Muscle of back (tissue), 11 donors: Measurements from ENCODE around the gene PLCH2. TPM values are rescaled to one million over a fixed set of nuclear protein-coding genes. Genes with fewer than 3 reads are reported as not detected.

Source experiments
- DNase-seq, 3 donors: peaks; one replicate each; pipeline versions ENCODE4 v3.0.0 to v3.0.0-alpha.2; 2013
- polyA plus RNA-seq, 10 donors: library from polyadenylated mRNA; unstranded; fragments of 120-200 nt; gene quantifications; one replicate each; pipeline ENCODE4 v1.2.1, GENCODE V29; 2013; ENCODE audit not compliant: insufficient read length in 10 of 10

The PLCH2 gene
- polyA plus RNA-seq, 10 donors, result 0.39 to 3.3 (median 0.71) TPM

GRCh38 chr1:2528611-2528965 is 52.5 kb downstream of the PLCH2 start:
- no peak for DNase-seq

GRCh38 chr1:2528966-2529783 is 53.1 kb downstream of the PLCH2 start:
- peak in 1 of 3 donors; percentile 49 for DNase-seq

GRCh38 chr1:2529784-2530512 is 53.9 kb downstream of the PLCH2 start, which contains the start of gene HES5:
HES5 (minus strand) TSS chr1:2530263; CDS start chr1:2530164, 99 bp downstream.
- DNase-seq, result no peak

- no peak for DNase-seq
Observed at GRCh38 chr1:2530513-2531361, 54.6 kb downstream of the PLCH2 start.

GRCh38 chr1:2532485-2533160 is 56.5 kb downstream of the PLCH2 start:
- no peak for DNase-seq

GRCh38 chr1:2533365-2533764 is 57.3 kb downstream of the PLCH2 start:
- no peak for DNase-seq

GRCh38 chr1:2534315-2534686 is 58.2 kb downstream of the PLCH2 start:
- DNase-seq, result no peak

GRCh38 chr1:2534687-2535441 is 58.8 kb downstream of the PLCH2 start:
- DNase-seq, result no peak

GRCh38 chr1:2535455-2535854 is 59.4 kb downstream of the PLCH2 start:
- no peak for DNase-seq

GRCh38 chr1:2535981-2536380 is 59.9 kb downstream of the PLCH2 start:
- DNase-seq, result no peak

GRCh38 chr1:2537784-2538115 is 61.7 kb downstream of the PLCH2 start:
- no peak for DNase-seq

- no peak for DNase-seq
Observed at GRCh38 chr1:2538376-2538775, 62.3 kb downstream of the PLCH2 start.

- no peak for DNase-seq
Observed at GRCh38 chr1:2538872-2539271, 62.8 kb downstream of the PLCH2 start.

- no peak for DNase-seq
Observed at GRCh38 chr1:2539312-2539907, 63.3 kb downstream of the PLCH2 start.

- DNase-seq, result no peak
Observed at GRCh38 chr1:2540816-2541492, 64.9 kb downstream of the PLCH2 start.

GRCh38 chr1:2541619-2542245 is 65.6 kb downstream of the PLCH2 start:
- no peak for DNase-seq

GRCh38 chr1:2542246-2542915 is 66.3 kb downstream of the PLCH2 start:
- DNase-seq, result no peak

GRCh38 chr1:2543543-2544092 is 67.5 kb downstream of the PLCH2 start:
- no peak for DNase-seq
